GM10847 (cell line): ENCODE data around the gene SPPL2C.

ENCODE experiments used
- POLR2A ChIP-seq: IDR thresholded peaks from 2 replicates; pipeline ENCODE4 v1.6.1; 2011; ENCODE audit not compliant: insufficient read length; ENCODE audit errors: extremely low read depth

SPPL2C gene, protein sequence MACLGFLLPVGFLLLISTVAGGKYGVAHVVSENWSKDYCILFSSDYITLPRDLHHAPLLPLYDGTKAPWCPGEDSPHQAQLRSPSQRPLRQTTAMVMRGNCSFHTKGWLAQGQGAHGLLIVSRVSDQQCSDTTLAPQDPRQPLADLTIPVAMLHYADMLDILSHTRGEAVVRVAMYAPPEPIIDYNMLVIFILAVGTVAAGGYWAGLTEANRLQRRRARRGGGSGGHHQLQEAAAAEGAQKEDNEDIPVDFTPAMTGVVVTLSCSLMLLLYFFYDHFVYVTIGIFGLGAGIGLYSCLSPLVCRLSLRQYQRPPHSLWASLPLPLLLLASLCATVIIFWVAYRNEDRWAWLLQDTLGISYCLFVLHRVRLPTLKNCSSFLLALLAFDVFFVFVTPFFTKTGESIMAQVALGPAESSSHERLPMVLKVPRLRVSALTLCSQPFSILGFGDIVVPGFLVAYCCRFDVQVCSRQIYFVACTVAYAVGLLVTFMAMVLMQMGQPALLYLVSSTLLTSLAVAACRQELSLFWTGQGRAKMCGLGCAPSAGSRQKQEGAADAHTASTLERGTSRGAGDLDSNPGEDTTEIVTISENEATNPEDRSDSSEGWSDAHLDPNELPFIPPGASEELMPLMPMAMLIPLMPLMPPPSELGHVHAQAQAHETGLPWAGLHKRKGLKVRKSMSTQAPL

DNA sequence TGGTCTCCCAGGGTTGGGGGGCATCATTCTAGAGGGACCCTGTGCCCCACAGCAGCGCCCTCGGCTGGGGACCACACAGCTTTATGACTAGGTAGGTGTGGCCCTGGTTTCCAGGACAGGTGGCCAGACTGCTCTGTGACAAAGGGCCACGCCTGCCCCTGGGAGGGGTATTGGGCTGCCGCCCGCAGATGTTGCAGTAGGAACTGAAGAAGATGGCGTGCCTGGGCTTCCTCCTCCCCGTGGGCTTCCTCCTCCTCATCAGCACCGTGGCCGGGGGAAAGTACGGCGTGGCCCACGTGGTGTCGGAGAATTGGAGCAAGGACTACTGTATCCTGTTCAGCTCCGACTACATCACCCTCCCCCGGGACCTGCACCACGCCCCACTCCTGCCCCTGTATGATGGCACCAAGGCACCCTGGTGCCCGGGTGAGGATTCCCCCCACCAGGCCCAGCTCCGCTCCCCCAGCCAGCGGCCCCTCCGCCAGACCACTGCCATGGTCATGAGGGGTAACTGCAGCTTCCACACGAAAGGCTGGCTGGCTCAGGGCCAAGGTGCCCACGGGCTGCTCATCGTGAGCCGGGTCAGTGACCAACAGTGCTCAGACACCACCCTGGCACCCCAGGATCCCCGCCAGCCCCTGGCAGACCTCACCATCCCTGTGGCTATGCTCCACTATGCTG is at the start of gene SPPL2C:
TSS of gene SPPL2C (plus strand) at position 187 of the 681 bp plus-strand sequence. CDS start at position 213, 26 bp downstream.
- no peak for TF ChIP-seq POLR2A

GRCh38 chr17:45800816-45801215 is 43.9 kb upstream of the SPPL2C start:
- no peak for TF ChIP-seq POLR2A

DNA sequence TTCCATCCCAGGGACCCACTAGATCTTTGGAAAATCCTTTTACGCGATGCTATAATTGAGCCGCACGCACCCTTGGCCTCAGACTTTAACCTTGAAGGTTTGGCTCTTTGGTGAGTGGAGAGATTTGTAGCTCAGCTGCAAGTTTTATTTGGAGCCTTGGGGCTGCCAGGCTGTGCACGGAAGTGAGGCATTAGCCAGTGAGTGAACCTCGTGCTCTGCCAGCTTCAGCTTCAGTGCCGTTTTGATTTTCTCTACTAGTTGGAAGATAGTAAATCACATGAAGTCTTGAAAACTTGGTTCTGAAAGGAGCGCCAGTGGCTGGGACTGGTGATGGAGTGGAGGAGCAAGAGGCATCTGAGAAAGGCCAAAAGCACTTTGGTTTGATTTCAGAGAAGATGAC is 43.3 kb upstream of the SPPL2C start:
- TF ChIP-seq POLR2A, result no peak

GRCh38 chr17:45808845-45809244 is 35.8 kb upstream of the SPPL2C start:
- TF ChIP-seq POLR2A, result no peak

DNA sequence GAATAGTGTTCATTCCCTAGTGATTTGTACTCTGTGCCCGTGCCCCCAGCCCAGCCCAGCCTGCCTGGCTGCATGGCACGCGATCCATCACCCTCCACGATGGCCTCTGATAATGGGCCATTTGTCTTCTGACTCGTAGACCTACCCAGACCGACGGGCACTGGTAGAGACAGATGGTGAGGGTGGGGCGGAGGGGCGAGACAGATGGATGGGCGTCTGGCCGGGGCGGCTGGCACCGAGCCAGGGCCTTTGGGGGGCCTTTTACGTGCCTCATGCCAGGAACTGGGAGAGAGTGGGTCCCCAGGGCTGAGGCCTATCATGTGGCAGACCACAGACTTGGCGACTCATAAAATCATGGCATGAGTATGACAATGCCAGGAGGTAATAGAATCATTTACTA is 35.2 kb upstream of the SPPL2C start:
- TF ChIP-seq POLR2A, result no peak

GRCh38 chr17:45812102-45812501 is 32.6 kb upstream of the SPPL2C start:
- TF ChIP-seq POLR2A, result no peak

- no peak for TF ChIP-seq POLR2A
Observed at GRCh38 chr17:45813048-45813725, 31.5 kb upstream of the SPPL2C start.

- TF ChIP-seq POLR2A, result no peak
Observed at GRCh38 chr17:45814622-45815606, 29.8 kb upstream of the SPPL2C start.

DNA sequence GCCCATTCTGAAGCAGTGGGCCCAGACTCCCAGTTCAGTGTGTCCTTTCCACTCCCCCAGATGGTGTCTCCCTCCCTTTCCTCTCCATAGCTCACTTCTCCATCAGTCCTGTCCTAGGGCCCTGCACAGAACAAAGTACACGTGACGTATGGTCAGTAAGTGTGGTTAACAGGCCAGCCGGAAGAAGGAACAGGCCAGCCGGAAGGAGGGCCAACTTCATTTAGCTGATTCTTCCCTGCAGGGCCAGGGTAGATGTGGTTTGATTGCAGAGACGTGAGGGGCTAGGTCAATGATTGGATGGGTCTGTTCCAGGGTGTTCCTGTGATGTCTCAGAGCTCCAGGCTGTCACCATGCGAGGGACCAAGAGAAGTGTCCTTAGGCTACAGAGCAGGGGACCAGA is 28.9 kb upstream of the SPPL2C start:
- no peak for TF ChIP-seq POLR2A

GRCh38 chr17:45818041-45818440 is 26.6 kb upstream of the SPPL2C start:
- TF ChIP-seq POLR2A, result no peak

- no peak for TF ChIP-seq POLR2A
Observed at GRCh38 chr17:45818699-45819098, 26.0 kb upstream of the SPPL2C start.

- no peak for TF ChIP-seq POLR2A
Observed at GRCh38 chr17:45819632-45820031, 25.0 kb upstream of the SPPL2C start.

GRCh38 chr17:45820052-45820780 is 24.5 kb upstream of the SPPL2C start:
- no peak for TF ChIP-seq POLR2A

GRCh38 chr17:45821147-45821546 is 23.5 kb upstream of the SPPL2C start:
- TF ChIP-seq POLR2A, result no peak

DNA sequence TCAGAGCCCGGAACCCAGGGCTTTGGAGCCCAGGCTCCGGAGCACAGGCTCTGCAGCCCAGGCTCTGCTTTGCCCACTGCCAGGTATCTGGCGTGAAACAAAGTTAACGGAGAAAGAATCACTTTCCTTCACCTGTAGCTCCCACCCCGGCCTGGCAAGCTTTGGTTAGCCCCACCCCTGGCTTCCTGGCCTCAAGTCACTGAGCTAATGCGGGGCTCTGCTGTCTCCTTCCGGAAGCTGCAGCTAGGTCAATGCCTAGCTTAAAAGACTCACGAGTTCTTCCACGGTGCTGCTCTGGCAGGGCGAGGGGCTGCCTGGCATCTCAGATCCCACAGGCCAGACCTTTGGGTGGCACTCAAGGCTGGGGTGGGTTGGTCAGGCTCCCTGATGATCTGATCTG is 21.1 kb upstream of the SPPL2C start:
- TF ChIP-seq POLR2A, result no peak
